Testis (tissue), 3 donors: ENCODE results near the gene TMPRSS11A. TPM values are rescaled to one million over a fixed set of nuclear protein-coding genes. Genes with fewer than 3 reads are reported as not detected.

Experiments
- DNase-seq: peaks from one replicate; pipeline ENCODE4 v3.0.0-alpha.2; 2019
- H3K27ac ChIP-seq, 2 donors: fragments of 200-600 bp; sonication (generic); one replicate each; pipeline ENCODE4 v1.5.1; 2019
- H3K27me3 ChIP-seq: fragments of 200-600 bp; sonication (generic); one replicate; pipeline ENCODE4 v1.5.1; 2019
- H3K36me3 ChIP-seq: fragments of 200-600 bp; sonication (generic); one replicate; pipeline ENCODE4 v1.5.1; 2017; ENCODE audit warnings: low read depth; ENCODE audit errors: missing control alignments
- H3K4me1 ChIP-seq: fragments of 200-600 bp; sonication (generic); one replicate; pipeline ENCODE4 v1.5.1; 2019
- H3K4me3 ChIP-seq, 2 donors: fragments of 200-600 bp; sonication (generic); one replicate each; pipeline ENCODE4 v1.5.1; 2017 to 2019
- H3K9me3 ChIP-seq: fragments of 200-600 bp; sonication (generic); one replicate; pipeline ENCODE4 v1.5.1; 2017
- POLR2A ChIP-seq: fragments of 450-650 bp; IDR thresholded peaks from one replicate; pipeline ENCODE4 v1.6.1; 2017; ENCODE audit warnings: antibody characterized with exemption, mild to moderate bottlenecking, moderate library complexity
- WGBS, 2 donors: methylation state at CpG; one replicate each; pipeline ENCODE4 v1.1.5; 2018; 5-methylcytosine and 5-hydroxymethylcytosine counted together
- intact Hi-C: fragments of 100-400 bp; cut with DNase I; formaldehyde crosslinking; loops from one replicate; pipeline ENCODE4 v1.15.1; 2023; ENCODE audit warnings: low total_unique reads
- polyA plus RNA-seq: library from polyadenylated mRNA; stranded (reverse); fragments of 350-450 nt; fragmentation: Illumina TruSeq; extraction: RNeasy Lipid Tissue Mini Kit (QIAGEN cat#74804); gene quantifications from one replicate; pipeline ENCODE4 v1.2.3, GENCODE V29; 2014; ENCODE audit warnings: low read depth, low replicate concordance; ENCODE audit not compliant: insufficient read depth
- total RNA-seq, 2 donors: library from RNA; depleted of rRNA; stranded (reverse); fragments of >200 nt; gene quantifications; one replicate each; pipeline ENCODE4 v1.2.3, GENCODE V29; 2016
- TF ChIP-seq, protein P1 (sequence below), 3 experiments: fragments of 450-650 bp in 2 of 3; fragments of 200-600 bp in 1 of 3; sonication (generic) in 1 of 3; IDR thresholded peaks; one replicate each; pipeline ENCODE4 v1.5.1; 2016 to 2019; ENCODE audit warnings: antibody characterized with exemption in 3 of 3, mild to moderate bottlenecking in 2 of 3, moderate library complexity in 1 of 3

The TMPRSS11A gene
- total and polyA plus RNA-seq, 3 donors from 2014 or later, result 0.06 to 0.70 TPM; not detected in 1

DNA sequence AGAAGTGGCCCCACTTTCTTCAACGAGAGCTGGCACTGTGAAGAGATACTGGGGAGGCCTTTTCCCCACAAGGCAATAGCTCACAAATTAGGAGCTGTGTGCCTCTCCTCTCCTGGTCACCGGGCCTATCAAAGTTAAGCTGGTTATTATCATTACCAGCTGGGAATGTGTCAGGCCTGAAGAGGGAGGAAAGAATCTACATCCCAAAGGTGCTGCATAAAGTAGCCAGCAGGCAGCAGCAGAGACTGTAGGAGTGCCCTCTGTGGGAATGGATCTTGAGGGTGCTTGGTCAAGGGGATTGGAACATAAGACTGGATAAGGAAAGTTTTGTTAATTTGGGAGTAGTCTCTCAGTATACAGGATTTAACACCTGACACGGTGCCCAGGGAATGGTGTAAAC lies 70.4 kb downstream of the TMPRSS11A start:
- DNase-seq, result no peak
- TF ChIP-seq, protein P1, sequence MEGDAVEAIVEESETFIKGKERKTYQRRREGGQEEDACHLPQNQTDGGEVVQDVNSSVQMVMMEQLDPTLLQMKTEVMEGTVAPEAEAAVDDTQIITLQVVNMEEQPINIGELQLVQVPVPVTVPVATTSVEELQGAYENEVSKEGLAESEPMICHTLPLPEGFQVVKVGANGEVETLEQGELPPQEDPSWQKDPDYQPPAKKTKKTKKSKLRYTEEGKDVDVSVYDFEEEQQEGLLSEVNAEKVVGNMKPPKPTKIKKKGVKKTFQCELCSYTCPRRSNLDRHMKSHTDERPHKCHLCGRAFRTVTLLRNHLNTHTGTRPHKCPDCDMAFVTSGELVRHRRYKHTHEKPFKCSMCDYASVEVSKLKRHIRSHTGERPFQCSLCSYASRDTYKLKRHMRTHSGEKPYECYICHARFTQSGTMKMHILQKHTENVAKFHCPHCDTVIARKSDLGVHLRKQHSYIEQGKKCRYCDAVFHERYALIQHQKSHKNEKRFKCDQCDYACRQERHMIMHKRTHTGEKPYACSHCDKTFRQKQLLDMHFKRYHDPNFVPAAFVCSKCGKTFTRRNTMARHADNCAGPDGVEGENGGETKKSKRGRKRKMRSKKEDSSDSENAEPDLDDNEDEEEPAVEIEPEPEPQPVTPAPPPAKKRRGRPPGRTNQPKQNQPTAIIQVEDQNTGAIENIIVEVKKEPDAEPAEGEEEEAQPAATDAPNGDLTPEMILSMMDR (IDR thresholded peaks at IDR 0.05), result no peak
- TF ChIP-seq POLR2A, result no peak
- H3K36me3 ChIP-seq, result no peaks in the 10 kb centered on the region
- H3K27me3 ChIP-seq, result no peaks in the 10 kb centered on the region
- WGBS, 2 donors, result 51 to 60% methylated on average over 2 to 3 of the region's 3 CpGs
- H3K27ac ChIP-seq, result no peak overlapping the region
- no peaks in the 10 kb centered on the region for H3K9me3 ChIP-seq
- no peaks in the 10 kb centered on the region for H3K4me1 ChIP-seq
- no peak overlapping the region for H3K4me3 ChIP-seq
- intact Hi-C loops, result no loop called here

DNA sequence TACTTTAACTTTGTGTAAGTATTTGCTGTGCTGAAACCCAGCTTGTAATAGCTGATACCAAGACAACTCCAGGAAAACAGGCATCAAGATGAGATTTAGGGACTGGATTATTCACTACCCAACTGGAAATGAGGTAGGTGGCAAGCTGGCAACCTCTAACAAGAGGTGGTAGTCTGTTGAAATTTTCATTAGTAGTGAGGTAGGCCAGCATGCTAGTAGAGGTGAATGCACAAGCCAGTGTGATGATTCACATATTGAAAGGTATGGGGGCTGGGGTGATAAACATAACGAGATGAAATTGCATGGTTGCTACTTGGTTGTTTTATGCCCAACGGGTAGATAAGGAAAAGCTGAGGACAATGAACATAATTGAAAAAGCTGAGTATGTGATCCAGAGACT lies 71.0 kb downstream of the TMPRSS11A start:
- DNase-seq, result no peak
- no peaks in the 10 kb centered on the region for H3K4me1 ChIP-seq
- no peaks in the 10 kb centered on the region for H3K36me3 ChIP-seq
- intact Hi-C loops, result no loop called here
- WGBS, 2 donors, result 54 to 73% methylated on average over 2 of the region's 2 CpGs
- H3K27me3 ChIP-seq, result no peaks in the 10 kb centered on the region
- H3K9me3 ChIP-seq, result no peaks in the 10 kb centered on the region
- no peak overlapping the region for H3K27ac ChIP-seq
- no peak overlapping the region for H3K4me3 ChIP-seq
- TF ChIP-seq POLR2A, result no peak
- TF ChIP-seq, protein P1 (IDR thresholded peaks at IDR 0.05), result no peak

DNA sequence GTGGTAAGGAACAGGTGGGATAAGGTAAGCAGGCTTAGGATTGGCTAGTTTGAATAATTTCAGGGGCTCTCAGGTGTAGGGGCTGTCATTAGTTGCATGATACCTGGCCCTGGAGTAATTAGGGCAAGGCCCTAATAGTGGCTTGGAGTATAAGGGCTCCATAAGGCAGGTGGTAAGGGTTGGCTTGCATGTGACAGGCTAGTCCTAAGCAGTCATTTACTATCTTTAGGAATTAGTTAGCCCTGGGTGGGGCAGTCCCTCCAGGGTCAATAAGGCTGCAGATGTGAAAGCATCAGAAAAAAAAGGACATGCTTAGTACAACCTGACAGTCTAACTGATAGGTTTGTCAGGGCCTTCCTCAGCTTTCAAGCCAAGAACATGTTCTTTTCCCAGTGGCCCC lies 71.6 kb downstream of the TMPRSS11A start:
- H3K9me3 ChIP-seq, result no peaks in the 10 kb centered on the region
- intact Hi-C loops, result no loop called here
- DNase-seq, result no peak
- H3K36me3 ChIP-seq, result no peaks in the 10 kb centered on the region
- H3K4me3 ChIP-seq, result no peak overlapping the region
- H3K27me3 ChIP-seq, result no peaks in the 10 kb centered on the region
- no peaks in the 10 kb centered on the region for H3K4me1 ChIP-seq
- TF ChIP-seq POLR2A, result no peak
- TF ChIP-seq, protein P1 (IDR thresholded peaks at IDR 0.05), result no peak
- no peak overlapping the region for H3K27ac ChIP-seq

DNA sequence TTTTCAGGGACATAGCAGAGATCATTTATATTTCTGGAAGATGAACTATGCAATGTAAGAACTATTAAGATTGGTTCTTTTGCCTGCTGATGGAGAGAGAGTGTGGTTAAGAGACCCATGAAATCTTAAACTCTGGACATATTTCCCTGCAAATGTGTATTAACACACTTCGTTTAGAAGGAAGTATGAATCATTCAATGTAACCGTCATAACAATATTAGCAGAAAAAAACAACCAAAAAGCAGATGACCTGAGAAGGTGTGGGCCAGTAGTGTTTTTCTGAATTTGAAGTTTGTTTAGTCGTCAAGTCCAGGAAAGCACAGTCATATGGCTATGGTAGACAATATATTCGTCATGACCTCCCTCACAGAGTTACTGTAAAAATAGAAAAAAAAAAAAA lies 77.0 kb downstream of the TMPRSS11A start:
- Histone ChIP-seq H3K4me3 (no peak overlapping the region), H3K4me1 (no peaks in the 10 kb centered on the region), H3K27ac (no peak overlapping the region), H3K27me3 (no peaks in the 10 kb centered on the region), H3K9me3 (no peaks in the 10 kb centered on the region), H3K36me3 (no peaks in the 10 kb centered on the region)
- intact Hi-C loops, result no loop called here
- DNase-seq, result no peak
- 80 to 85% methylated on average over 4 of the region's 4 CpGs for WGBS, 2 donors
- TF ChIP-seq, protein P1 (IDR thresholded peaks at IDR 0.05), result no peak
- TF ChIP-seq POLR2A, result no peak

DNA sequence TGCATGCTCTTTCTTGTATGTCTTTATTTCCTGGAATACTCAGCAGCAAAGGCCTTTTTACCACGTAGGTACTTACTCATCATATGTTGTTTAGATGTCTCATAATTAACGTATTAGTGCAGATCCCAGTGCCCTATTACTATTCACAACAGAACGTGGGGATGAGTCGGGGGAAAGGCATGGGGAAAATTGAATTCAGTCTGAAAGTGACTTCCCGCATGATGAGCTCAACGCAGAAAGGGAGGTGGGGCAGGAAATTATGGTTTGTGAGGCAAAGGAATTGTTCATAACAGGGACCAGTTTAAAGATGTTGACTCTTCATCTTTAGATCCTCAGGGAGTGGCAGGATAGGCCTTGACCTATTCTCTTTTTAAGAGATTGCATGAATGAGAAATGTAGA lies 77.5 kb downstream of the TMPRSS11A start:
- no peaks in the 10 kb centered on the region for H3K27me3 ChIP-seq
- WGBS, 2 donors, result 69 to 84% methylated on average over 6 of the region's 6 CpGs
- no peaks in the 10 kb centered on the region for H3K9me3 ChIP-seq
- no peaks in the 10 kb centered on the region for H3K4me1 ChIP-seq
- no peak overlapping the region for H3K27ac ChIP-seq
- no peak overlapping the region for H3K4me3 ChIP-seq
- TF ChIP-seq, protein P1 (IDR thresholded peaks at IDR 0.05), result no peak
- TF ChIP-seq POLR2A, result no peak
- no peaks in the 10 kb centered on the region for H3K36me3 ChIP-seq
- intact Hi-C loops, result no loop called here
- DNase-seq, result no peak
